Prostate gland (tissue), 2 donors: Measurements from ENCODE around the gene KCTD1. TPM values are rescaled to one million over a fixed set of nuclear protein-coding genes. Genes with fewer than 3 reads are reported as not detected.
A peak's percentile ranks its signal among the peaks of the same experiment; 100 is the strongest.

ENCODE experiments used
- DNase-seq: peaks from one replicate; pipeline ENCODE4 v3.0.0-alpha.2; 2019; ENCODE audit warnings: low spot score
- H3K27ac ChIP-seq, 2 donors: fragments of 200-600 bp; sonication (generic); 2 replicates each; pipeline ENCODE4 v1.5.1; 2017 to 2019
- H3K27me3 ChIP-seq: fragments of 200-600 bp; sonication (generic); replicated peaks from 2 replicates; pipeline ENCODE4 v1.5.1; 2019; ENCODE audit not compliant: insufficient read depth
- H3K36me3 ChIP-seq, 2 donors: fragments of 200-600 bp; sonication (generic); 1 replicate in 1 of 2; 2 replicates in 1 of 2; pipeline versions ENCODE4 v1.5.1 to v1.8.1; 2017 to 2019
- H3K4me1 ChIP-seq: fragments of 200-600 bp; sonication (generic); replicated peaks from 2 replicates; pipeline ENCODE4 v1.5.1; 2019
- H3K4me3 ChIP-seq, 2 donors: fragments of 200-600 bp; sonication (generic); 2 replicates each; pipeline ENCODE4 v1.5.1; 2017 to 2019
- H3K9me3 ChIP-seq: fragments of 200-600 bp; sonication (generic); 2 replicates; pipeline ENCODE4 v1.5.1; 2017
- POLR2A ChIP-seq: fragments of 450-650 bp; IDR thresholded peaks from one replicate; pipeline ENCODE4 v1.6.1; 2016; ENCODE audit warnings: antibody characterized with exemption, mild to moderate bottlenecking
- POLR2AphosphoS5 ChIP-seq: sonication (generic); formaldehyde crosslinking; IDR thresholded peaks from one replicate; pipeline ENCODE4 v1.6.1; 2017; ENCODE audit warnings: antibody characterized with exemption
- WGBS: methylation state at CpG from one replicate; pipeline ENCODE4 v1.1.5; 2018; 5-methylcytosine and 5-hydroxymethylcytosine counted together
- intact Hi-C: fragments of 100-400 bp; cut with DNase I; formaldehyde crosslinking; loops from one replicate; pipeline ENCODE4 v1.14.2; 2022
- total RNA-seq, 2 donors: library from RNA; depleted of rRNA; stranded (reverse); fragments of >200 nt; gene quantifications; one replicate each; pipeline ENCODE4 v1.1.0, GENCODE V29; 2016
- TF ChIP-seq, protein P1 (sequence below), 4 experiments: fragments of 200-600 bp in 2 of 4; fragments of 450-650 bp in 2 of 4; sonication (generic) in 2 of 4; IDR thresholded peaks; 1 replicate in 3 of 4; 2 replicates in 1 of 4; pipeline ENCODE4 v1.5.1; 2016 to 2019; ENCODE audit warnings: antibody characterized with exemption in 4 of 4, mild to moderate bottlenecking in 2 of 4, moderate library complexity in 2 of 4

Gene KCTD1
- 10 to 100 TPM; 24.7 to 40.5 TPM for total RNA-seq

DNA sequence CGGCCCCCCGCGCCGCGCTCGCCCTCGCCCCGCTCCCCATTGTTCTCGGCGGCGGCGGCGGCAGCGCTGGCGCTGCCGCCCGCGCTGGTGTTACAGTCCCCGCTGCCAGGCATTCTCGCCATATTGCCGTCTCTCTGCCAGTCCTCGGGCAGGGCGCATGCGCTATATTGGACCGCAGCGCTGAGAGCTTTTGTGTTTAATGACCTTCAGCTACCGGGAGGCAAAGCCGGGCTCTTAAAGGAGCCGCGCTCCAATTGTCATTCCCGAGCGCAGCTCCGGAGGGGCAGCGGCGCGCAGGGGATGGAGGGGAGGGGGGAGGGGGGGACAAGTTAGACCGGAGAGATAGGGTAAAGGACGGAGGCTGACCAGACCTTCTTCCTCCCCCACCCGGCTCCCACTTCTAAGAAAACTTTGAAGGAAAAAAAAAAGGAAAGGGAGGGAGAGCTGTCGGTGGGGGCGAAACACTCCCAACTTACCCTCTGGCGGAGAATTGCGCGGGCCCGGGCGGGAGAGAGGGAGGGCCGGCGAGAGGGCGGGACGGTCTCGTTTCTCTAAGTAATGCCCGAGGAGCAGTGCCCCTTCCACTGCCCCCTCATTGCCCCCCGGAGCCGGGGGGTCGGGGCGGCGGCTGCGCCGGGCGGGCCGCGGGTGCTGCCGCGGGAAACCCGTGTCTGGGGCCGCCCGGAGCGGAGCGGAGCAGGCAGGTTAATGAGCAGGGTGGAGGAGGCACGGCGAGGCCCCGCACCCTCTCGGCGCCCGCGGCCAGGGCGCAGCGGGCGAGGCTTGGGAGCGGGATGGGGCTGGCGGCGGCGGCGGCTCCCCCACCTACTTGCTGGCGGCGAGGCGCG, at the start of gene KCTD1:
KCTD1 (minus strand) TSS at position 139 of the 848 bp plus-strand sequence; CDS start at position 122, 17 bp downstream.
- TF ChIP-seq, protein P1, sequence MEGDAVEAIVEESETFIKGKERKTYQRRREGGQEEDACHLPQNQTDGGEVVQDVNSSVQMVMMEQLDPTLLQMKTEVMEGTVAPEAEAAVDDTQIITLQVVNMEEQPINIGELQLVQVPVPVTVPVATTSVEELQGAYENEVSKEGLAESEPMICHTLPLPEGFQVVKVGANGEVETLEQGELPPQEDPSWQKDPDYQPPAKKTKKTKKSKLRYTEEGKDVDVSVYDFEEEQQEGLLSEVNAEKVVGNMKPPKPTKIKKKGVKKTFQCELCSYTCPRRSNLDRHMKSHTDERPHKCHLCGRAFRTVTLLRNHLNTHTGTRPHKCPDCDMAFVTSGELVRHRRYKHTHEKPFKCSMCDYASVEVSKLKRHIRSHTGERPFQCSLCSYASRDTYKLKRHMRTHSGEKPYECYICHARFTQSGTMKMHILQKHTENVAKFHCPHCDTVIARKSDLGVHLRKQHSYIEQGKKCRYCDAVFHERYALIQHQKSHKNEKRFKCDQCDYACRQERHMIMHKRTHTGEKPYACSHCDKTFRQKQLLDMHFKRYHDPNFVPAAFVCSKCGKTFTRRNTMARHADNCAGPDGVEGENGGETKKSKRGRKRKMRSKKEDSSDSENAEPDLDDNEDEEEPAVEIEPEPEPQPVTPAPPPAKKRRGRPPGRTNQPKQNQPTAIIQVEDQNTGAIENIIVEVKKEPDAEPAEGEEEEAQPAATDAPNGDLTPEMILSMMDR (IDR thresholded peaks at IDR 0.05), result no peak
- TF ChIP-seq POLR2AphosphoS5 (peak; percentile 59), POLR2A (peak; percentile 27)
- Histone ChIP-seq H3K4me3 (peak within 1 kb of the TSS; percentile 66 to 69), H3K27me3 (no peaks in the 10 kb centered on the region), H3K9me3 (no peaks in the 10 kb centered on the region), H3K36me3 (no peaks in the 10 kb centered on the region), H3K27ac (peak within 1 kb of the TSS; percentile 79 to 82), H3K4me1 (no peaks in the 10 kb centered on the region)
- intact Hi-C loops, result loop anchor here (5.0 to 10.0 kb wide), 3 partner anchors 104 to 324 kb away; partner anchors contain the start of gene TAF4B
- peak; percentile 73 for DNase-seq
- WGBS, result under 1% methylated on average over 69 of the region's 88 CpGs

DNA sequence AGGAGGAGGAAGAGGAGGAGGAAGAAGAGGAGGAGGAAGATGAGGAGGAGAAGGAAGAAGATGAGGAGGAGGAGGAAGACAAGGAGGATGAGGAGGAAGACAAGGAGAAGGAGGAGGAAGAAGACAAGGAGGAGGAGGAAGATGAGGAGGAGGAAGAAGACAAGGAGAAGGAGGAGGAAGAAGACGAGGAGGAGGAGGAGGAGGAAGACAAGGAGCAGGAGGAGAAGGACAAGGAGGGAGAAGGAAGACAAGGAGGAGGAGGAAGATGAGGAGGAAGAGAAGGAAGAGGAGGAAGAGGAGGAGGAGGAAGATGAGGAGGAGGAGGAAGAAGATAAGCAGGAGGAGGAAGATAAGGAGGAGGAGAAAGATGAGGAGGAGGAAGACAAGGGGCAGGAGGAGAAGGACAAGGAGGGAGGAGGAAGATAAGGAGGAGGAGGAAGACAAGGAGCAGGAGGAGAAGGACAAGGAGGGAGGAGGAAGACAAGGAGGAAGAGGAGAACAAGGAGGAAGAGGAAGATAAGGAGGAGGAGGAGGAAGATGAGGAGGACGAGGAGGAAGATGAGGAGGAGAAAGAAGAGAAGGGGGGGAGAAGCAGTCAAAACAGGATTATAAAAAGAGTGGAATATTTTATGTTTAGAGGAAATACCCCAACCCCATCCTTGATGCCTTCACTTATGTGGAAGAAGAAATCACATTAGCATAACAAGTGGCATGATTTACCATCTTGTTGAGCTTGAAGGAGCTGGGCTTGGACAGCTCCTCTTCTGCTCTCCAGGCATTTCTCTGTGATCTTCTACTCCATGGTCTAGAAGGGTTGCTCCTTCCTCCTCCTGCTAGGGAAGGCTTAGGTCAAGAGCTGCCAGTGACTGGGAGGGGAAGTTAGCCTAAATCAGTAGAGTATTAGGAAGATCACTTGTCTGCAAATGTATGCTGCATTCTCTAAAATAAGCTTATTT, 45.3 kb upstream of the KCTD1 start:
- no peak for TF ChIP-seq POLR2AphosphoS5
- TF ChIP-seq, protein P1 (IDR thresholded peaks at IDR 0.05), result no peak
- no peak for TF ChIP-seq POLR2A
- DNase-seq, result no peak
- Histone ChIP-seq H3K27ac (no peak overlapping the region), H3K4me1 (no peaks in the 10 kb centered on the region), H3K27me3 (no peaks in the 10 kb centered on the region), H3K36me3 (no peaks in the 10 kb centered on the region), H3K9me3 (no peaks in the 10 kb centered on the region), H3K4me3 (no peak overlapping the region)
- WGBS, result 80% methylated on average over 2 of the region's 2 CpGs
- intact Hi-C loops, result no loop called here

- no peak for DNase-seq
- no peaks in the 10 kb centered on the region for H3K36me3 ChIP-seq
- TF ChIP-seq POLR2A, result no peak
- no peak for TF ChIP-seq POLR2AphosphoS5
- TF ChIP-seq, protein P1 (IDR thresholded peaks at IDR 0.05), result no peak
- intact Hi-C loops, result no loop called here
- no peaks in the 10 kb centered on the region for H3K27me3 ChIP-seq
- H3K4me1 ChIP-seq, result no peaks in the 10 kb centered on the region
- no peaks in the 10 kb centered on the region for H3K9me3 ChIP-seq
- 93% methylated on average over 6 of the region's 6 CpGs for WGBS
- H3K27ac ChIP-seq, result no peak overlapping the region
- no peak overlapping the region for H3K4me3 ChIP-seq
Observed at GRCh38 chr18:26584745-26585144, 36.4 kb upstream of the KCTD1 start.

DNA sequence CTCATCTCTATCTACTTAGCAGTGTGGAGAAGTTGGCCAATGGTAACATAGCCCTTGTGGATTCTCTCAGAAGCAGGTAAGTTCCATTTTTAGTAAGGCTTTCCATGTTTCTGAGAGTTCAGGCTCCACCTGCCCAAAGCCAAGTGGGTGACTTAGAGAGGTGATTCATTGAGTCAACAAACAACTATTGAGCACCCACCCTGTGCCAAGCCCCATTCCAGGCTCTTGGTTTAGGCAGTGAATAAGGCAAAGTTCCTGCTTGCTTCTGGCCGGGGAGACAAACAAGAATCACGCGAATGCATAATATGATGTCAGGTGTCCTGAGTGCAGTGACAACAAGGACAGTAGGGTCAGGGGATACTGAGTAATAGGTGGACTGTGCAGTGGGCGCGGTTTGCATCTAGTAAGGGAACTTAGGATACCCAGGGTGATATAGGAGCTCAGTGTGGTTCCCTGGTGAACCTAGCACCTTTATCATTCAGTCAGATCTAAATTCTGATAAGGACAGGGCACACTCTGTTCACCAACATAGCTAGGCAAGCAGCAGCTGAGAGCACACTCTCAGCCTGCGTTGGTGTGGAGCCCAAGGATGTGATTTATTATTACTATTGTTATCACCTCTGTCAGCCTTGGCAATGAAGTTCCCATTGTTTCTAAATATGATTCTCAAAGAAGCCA, 31.7 kb upstream of the KCTD1 start:
- DNase-seq, result peak; percentile 32
- WGBS, result 58% methylated on average over 6 of the region's 6 CpGs
- H3K27ac ChIP-seq, result no peak overlapping the region
- H3K4me3 ChIP-seq, result no peak overlapping the region
- no peaks in the 10 kb centered on the region for H3K9me3 ChIP-seq
- intact Hi-C loops, result no loop called here
- no peaks in the 10 kb centered on the region for H3K36me3 ChIP-seq
- H3K27me3 ChIP-seq, result no peaks in the 10 kb centered on the region
- TF ChIP-seq POLR2AphosphoS5, result no peak
- TF ChIP-seq, protein P1 (IDR thresholded peaks at IDR 0.05), result no peak
- TF ChIP-seq POLR2A, result no peak
- no peaks in the 10 kb centered on the region for H3K4me1 ChIP-seq
